K562 (cell line): ENCODE results near the gene KRTAP1-3. TPM values are rescaled to one million over a fixed set of nuclear protein-coding genes. Genes with fewer than 3 reads are reported as not detected.

Experiments used
- ATAC-seq: fragments of 200-7000 bp; cut with Tn5 transposase; 3 replicates; pipeline ENCODE4 v1.9.1; 2020; ENCODE audit warnings: moderate library complexity
- BruUV-seq: library from RNA; stranded (reverse); fragments of 400-500 nt; replicated peaks from 2 replicates; lab custom pipeline; 2021; lab: Mats Ljungman, UMichigan
- CTCF ChIA-PET: fragments of 300-600 bp; formaldehyde crosslinking; extraction: SDS; loops from one replicate; lab custom pipeline; 2021; ENCODE audit warnings: low intra/inter-chr PET ratio; lab: Yijun Ruan, JAX
- POLR2A ChIA-PET: fragments of 300-600, 350-650 bp; sonication (Branson Sonifier 250); formaldehyde crosslinking; extraction: SDS; loops from one replicate; lab custom pipeline; 2021; ENCODE audit warnings: antibody characterized with exemption, inconsistent platforms; lab: Yijun Ruan, JAX
- DNase-seq, 4 experiments: peaks; one replicate each; pipeline versions ENCODE4 v3.0.0 to v3.0.0-alpha.2; 2011 to 2018; ENCODE audit warnings: low spot score in 3 of 4, mixed read lengths in 3 of 4; ENCODE audit errors: extremely low read depth in 1 of 4
- FAIRE-seq: peaks from 2 replicates; lab custom pipeline; 2011; peaks lifted over from hg19 to GRCh38; lab: Jason Lieb, UNC
- H2AFZ ChIP-seq: 2 replicates; pipeline ENCODE4 v1.6.0; 2011; ENCODE audit warnings: low read depth, low read length, control low read depth, inconsistent platforms
- H3K27ac ChIP-seq: fragments of 200-600 bp; 3 replicates; pipeline ENCODE4 v1.8.0; 2011; ENCODE audit warnings: low read depth, mild to moderate bottlenecking, control low read depth, inconsistent platforms, low read length, moderate library complexity, mixed read lengths; ENCODE audit errors: extremely low read depth
- H3K27me3 ChIP-seq, 2 experiments: fragments of 300-600 bp in 1 of 2; 2 replicates in 1 of 2; 3 replicates in 1 of 2; pipeline versions ENCODE4 v1.6.0 to v1.8.0; 2011; ENCODE audit warnings: inconsistent platforms in 2 of 2, low read length in 2 of 2, mild to moderate bottlenecking in 1 of 2, mixed read lengths in 1 of 2, moderate library complexity in 1 of 2; ENCODE audit not compliant: control insufficient read depth in 2 of 2, insufficient read depth in 2 of 2
- H3K36me3 ChIP-seq: fragments of 300-600 bp; 3 replicates; pipeline ENCODE4 v1.8.0; 2011; ENCODE audit warnings: mild to moderate bottlenecking, low read length, inconsistent platforms; ENCODE audit not compliant: control insufficient read depth, insufficient read depth
- H3K4me1 ChIP-seq, 2 experiments: fragments of 200-600 bp in 1 of 2; replicated peaks in 1 of 2; 2 replicates in 1 of 2; 3 replicates in 1 of 2; pipeline versions ENCODE4 v1.5.1 to v1.8.0; 2011; ENCODE audit warnings: inconsistent platforms in 2 of 2, low read length in 2 of 2, mild to moderate bottlenecking in 1 of 2, mixed read lengths in 1 of 2, moderate library complexity in 1 of 2; ENCODE audit not compliant: control insufficient read depth in 2 of 2, insufficient read depth in 2 of 2
- H3K4me2 ChIP-seq: 2 replicates; pipeline ENCODE4 v1.6.1; 2011; ENCODE audit warnings: low read length, control low read depth, inconsistent platforms, mixed read lengths; ENCODE audit not compliant: insufficient read depth
- H3K4me3 ChIP-seq: fragments of 200-600 bp; sonication (generic), shearing (Covaris generic); 2 replicates; pipeline ENCODE4 v1.5.1; 2016; ENCODE audit warnings: control low read depth, inconsistent platforms
- H3K79me2 ChIP-seq: fragments of 200-600 bp; 3 replicates; pipeline ENCODE4 v1.8.0; 2011; ENCODE audit warnings: low read length, inconsistent platforms; ENCODE audit not compliant: control insufficient read depth, insufficient read depth
- H3K9ac ChIP-seq, 2 experiments: 2 replicates each; pipeline versions ENCODE4 v1.6.0 to v1.6.1; 2011; ENCODE audit warnings: low read depth in 2 of 2, low read length in 2 of 2, control low read depth in 1 of 2, inconsistent platforms in 1 of 2, mild to moderate bottlenecking in 1 of 2, mixed read lengths in 1 of 2; ENCODE audit not compliant: insufficient read depth in 1 of 2
- H3K9me1 ChIP-seq: one replicate; pipeline ENCODE4 v1.6.0; 2011; ENCODE audit warnings: inconsistent platforms, mild to moderate bottlenecking, low read length, moderate library complexity; ENCODE audit not compliant: control insufficient read depth, insufficient read depth
- H3K9me3 ChIP-seq: replicated peaks from 2 replicates; pipeline ENCODE4 v1.5.1; 2011; ENCODE audit warnings: low read depth, low read length, inconsistent platforms; ENCODE audit not compliant: control insufficient read depth, insufficient read depth
- H4K20me1 ChIP-seq: replicated peaks from 2 replicates; pipeline ENCODE4 v1.6.1; 2011; ENCODE audit warnings: low read length, inconsistent platforms, mixed read lengths; ENCODE audit not compliant: control insufficient read depth, insufficient read depth
- BCLAF1 ChIP-seq, 2 experiments: fragments of 450-650 bp in 1 of 2; IDR thresholded peaks; 2 replicates each; pipeline ENCODE4 v1.6.1; 2011 to 2017; ENCODE audit warnings: low read depth in 2 of 2, antibody characterized with exemption in 1 of 2, borderline replicate concordance in 1 of 2, low read length in 1 of 2, mild to moderate bottlenecking in 1 of 2, mixed read lengths in 1 of 2; ENCODE audit not compliant: control insufficient read depth in 1 of 2
- DDX20 ChIP-seq: fragments of 450-650 bp; IDR thresholded peaks from 2 replicates; pipeline ENCODE4 v1.6.1; 2016; ENCODE audit warnings: missing genetic modification characterization, low read depth, mild to moderate bottlenecking, missing compliant biosample characterization, moderate library complexity
- EWSR1 ChIP-seq: fragments of 450-650 bp; IDR thresholded peaks from 2 replicates; pipeline ENCODE4 v1.6.1; 2018; ENCODE audit warnings: borderline replicate concordance, mild to moderate bottlenecking, low read depth, moderate library complexity; ENCODE audit not compliant: partially characterized antibody
- HDGF ChIP-seq: fragments of 450-650 bp; IDR thresholded peaks from 2 replicates; pipeline ENCODE4 v1.6.1; 2016
- HMBOX1 ChIP-seq: sonication (generic); IDR thresholded peaks from 2 replicates; pipeline ENCODE4 v1.6.1; 2016
- MYBL2 ChIP-seq, 2 experiments: fragments of 450-650 bp in 1 of 2; sonication (generic) in 1 of 2; formaldehyde crosslinking in 1 of 2; IDR thresholded peaks; 2 replicates each; pipeline versions ENCODE4 v1.6.1 to v1.8.1; 2017 to 2022; ENCODE audit warnings: borderline replicate concordance in 1 of 2, inconsistent platforms in 1 of 2, low read depth in 1 of 2, mild to moderate bottlenecking in 1 of 2, missing genetic modification reagents in 1 of 2, moderate library complexity in 1 of 2
- NFATC3 ChIP-seq: fragments of 450-650 bp; IDR thresholded peaks from 2 replicates; pipeline ENCODE4 v1.6.1; 2017; ENCODE audit warnings: mild to moderate bottlenecking
- NFIX ChIP-seq: fragments of 250-450 bp; sonication (Bioruptor Pico); IDR thresholded peaks from 2 replicates; pipeline ENCODE4 v1.4.0; 2020; ENCODE audit warnings: low read depth, mild to moderate bottlenecking, moderate library complexity
- NFRKB ChIP-seq: fragments of 450-650 bp; IDR thresholded peaks from 2 replicates; pipeline ENCODE4 v1.6.1; 2016; ENCODE audit warnings: low read depth
- NKRF ChIP-seq: fragments of 450-650 bp; IDR thresholded peaks from 2 replicates; pipeline ENCODE4 v1.6.1; 2016; ENCODE audit warnings: borderline replicate concordance
- RFX5 ChIP-seq: IDR thresholded peaks from 2 replicates; pipeline ENCODE4 v1.6.1; 2011; ENCODE audit warnings: low read depth, mild to moderate bottlenecking, improper control_type of control experiment, low read length
- RUNX1 ChIP-seq: sonication (generic); IDR thresholded peaks from 2 replicates; pipeline ENCODE4 v1.6.1; 2016; ENCODE audit warnings: antibody characterized with exemption, low read depth
- SIX5 ChIP-seq, 2 experiments: IDR thresholded peaks; 2 replicates each; pipeline ENCODE4 v1.6.1; 2011; ENCODE audit warnings: low read length in 2 of 2, borderline replicate concordance in 1 of 2, low read depth in 1 of 2, mild to moderate bottlenecking in 1 of 2, moderate library complexity in 1 of 2; ENCODE audit not compliant: insufficient read depth in 1 of 2
- SMAD2 ChIP-seq: fragments of 150-350 bp; IDR thresholded peaks from 2 replicates; pipeline ENCODE4 v1.6.1; 2014; ENCODE audit warnings: low read depth, mild to moderate bottlenecking, low read length
- SMARCB1 ChIP-seq: IDR thresholded peaks from 2 replicates; pipeline ENCODE4 v1.6.1; 2011; ENCODE audit warnings: improper control_type of control experiment, low read depth; ENCODE audit not compliant: insufficient read length
- SP2 ChIP-seq: IDR thresholded peaks from 2 replicates; pipeline ENCODE4 v1.6.1; 2011; ENCODE audit warnings: mild to moderate bottlenecking, low read depth, low read length, moderate library complexity; ENCODE audit not compliant: poor library complexity, severe bottlenecking; ENCODE audit errors: extremely low read depth
- ZNF197 ChIP-seq: fragments of 200-800 bp; sonication (Bioruptor generic); IDR thresholded peaks from 2 replicates; pipeline ENCODE4 v1.6.1; 2016; ENCODE audit warnings: low read depth, missing genetic modification characterization, missing compliant biosample characterization
- WGBS: fragments of 100-300 bp; shearing (Covaris generic); methylation state at CpG from one replicate; pipeline ENCODE4 v1.1.6; 2016; ENCODE audit warnings: low coverage, mixed read lengths; ENCODE audit not compliant: insufficient coverage; ENCODE audit errors: missing lambda C conversion rate; 5-methylcytosine and 5-hydroxymethylcytosine counted together
- in situ Hi-C: fragments of 300-500 bp; cut with MboI; formaldehyde crosslinking; loops from 4 replicates; pipeline ENCODE4 v1.15.0; 2018; ENCODE audit warnings: inconsistent platforms, mixed read lengths
- intact Hi-C: fragments of 100-400 bp; cut with micrococcal nuclease; formaldehyde crosslinking; loops from 2 replicates; pipeline ENCODE4 v1.14.2; 2022
- polyA plus RNA-seq, 8 experiments: library from polyadenylated mRNA; depleted of rRNA in 4 of 8; stranded (reverse) in 5 of 8; unstranded in 3 of 8; fragments of >200 nt; fragmentation: Nextera tagmentation in 2 of 8; fragmentation: Illumina TruSeq in 1 of 8; extraction: Ambion mirVana in 2 of 8; extraction: Trizol in 1 of 8; gene quantifications; 2 replicates each; pipeline versions ENCODE4 v1.2.1 to v1.2.3, GENCODE V29; 2011 to 2014; ENCODE audit warnings: inconsistent platforms in 1 of 8, missing spikeins in 1 of 8
- total RNA-seq, 7 experiments: library from RNA; depleted of rRNA in 6 of 7; stranded (reverse); fragments of >200 nt in 6 of 7; fragmentation: Illumina TruSeq in 2 of 7; extraction: Trizol in 2 of 7; gene quantifications; 2 replicates each; pipeline versions ENCODE4 v1.2.1 to v1.2.3, GENCODE V29; 2011 to 2021; ENCODE audit warnings: low replicate concordance in 1 of 7

Gene KRTAP1-3
- total and polyA plus RNA-seq, 9 of the 15 experiments (the other 6 are each of a cell fraction or from before 2014, with no cell fraction given): not detected

GRCh38 chr17:40996829-40997228, 37.8 kb downstream of the KRTAP1-3 start:
- Histone ChIP-seq H3K9ac (no peak overlapping the region), H3K4me3 (no peak overlapping the region), H3K36me3 (no peaks in the 10 kb centered on the region), H3K27ac (no peak overlapping the region), H3K27me3 (peaks cover 0 to 5% of the 10 kb centered on the region in 2 experiments; a peak in 2 of 5 replicates), H2AFZ (no peak overlapping the region), H4K20me1 (no peaks in the 10 kb centered on the region), H3K4me2 (no peak overlapping the region), H3K9me1 (no peaks in the 10 kb centered on the region), H3K79me2 (no peaks in the 10 kb centered on the region), H3K9me3 (no peaks in the 10 kb centered on the region), H3K4me1 (no peaks in the 10 kb centered on the region)
- WGBS: 0% methylated on average over 4 of the region's 4 CpGs
- BruUV-seq: no TSS peak
- ChIA-PET POLR2A (interaction anchor here (0.6 to 2.0 kb wide), 2 partner anchors 17 to 280 kb away, joined by 4 to 8 read pairs; no protein-coding TSS in a partner anchor), CTCF (no interaction called here)
- in situ Hi-C loops (no loop called here), intact Hi-C loops (no loop called here)
- DNase-seq (no peak), FAIRE-seq (no peak), ATAC-seq (no peak)
- TF ChIP-seq ZNF197 (CRISPR knock-in tag) (no peak), HMBOX1 (no peak), EWSR1 (no peak), SMAD2 (no peak), NKRF (no peak), DDX20 (no peak), RUNX1 (no peak), NFIX (CRISPR knock-in tag) (no peak), SMARCB1 (no peak), MYBL2 (IDR thresholded peaks at IDR 0.05; ENCODE audit: low read depth) (no peak), MYBL2 (CRISPR knock-in tag; IDR thresholded peaks at IDR 0.05; ENCODE audit: borderline replicate concordance) (no peak), BCLAF1 (IDR thresholded peaks at IDR 0.05; ENCODE audit: borderline replicate concordance in 1 of 2, control insufficient read depth in 1 of 2, low read depth in 2 of 2, low read length in 1 of 2) (no peak), RFX5 (no peak), NFATC3 (no peak), SP2 (no peak), HDGF (no peak), NFRKB (no peak), SIX5 (IDR thresholded peaks at IDR 0.05; ENCODE audit: borderline replicate concordance in 1 of 2, insufficient read depth in 1 of 2, low read depth in 1 of 2, low read length in 2 of 2) (no peak)
